ENCODE results near the gene AKIRIN2. TPM values are rescaled to one million over a fixed set of nuclear protein-coding genes. Genes with fewer than 3 reads are reported as not detected.

AKIRIN2 gene
- total and polyA plus RNA-seq, 9 of the 15 experiments (the other 6 are each of a cell fraction or from before 2014, with no cell fraction given) = 5.8 to 63.9 (median 28.1) TPM

GRCh38 chr6:87738000-87738399 is 36.0 kb upstream of the AKIRIN2 start:
- Histone ChIP-seq H3K4me3 (no peak overlapping the region), H4K20me1 (replicated peaks; ENCODE audit: control insufficient read depth, insufficient read depth, low read length) (no peaks in the 10 kb centered on the region), H3K9me3 (replicated peaks; ENCODE audit: control insufficient read depth, insufficient read depth, low read depth, low read length) (no peaks in the 10 kb centered on the region), H3K4me2 (ENCODE audit: insufficient read depth, low read length) (no peak overlapping the region), H2AFZ (ENCODE audit: low read depth, low read length) (peak overlapping the region; percentile 38; the same call in 1 of the 2 replicates), H3K79me2 (ENCODE audit: control insufficient read depth, insufficient read depth, low read length) (no peaks in the 10 kb centered on the region), H3K4me1 (replicated peaks in 1 of 2; ENCODE audit: control insufficient read depth in 2 of 2, insufficient read depth in 2 of 2, low read length in 2 of 2) (peaks cover 0 to 13% of the 10 kb centered on the region in 2 experiments; a peak in 2 of 5 replicates), H3K27ac (ENCODE audit: extremely low read depth, low read depth, low read length) (no peak overlapping the region), H3K36me3 (ENCODE audit: control insufficient read depth, insufficient read depth, low read length) (no peaks in the 10 kb centered on the region), H3K9me1 (ENCODE audit: control insufficient read depth, insufficient read depth, low read length) (no peaks in the 10 kb centered on the region), H3K27me3 (ENCODE audit: control insufficient read depth in 2 of 2, insufficient read depth in 2 of 2, low read length in 2 of 2) (no peaks in the 10 kb centered on the region), H3K9ac (ENCODE audit: insufficient read depth in 1 of 2, low read depth in 2 of 2, low read length in 2 of 2) (no peak overlapping the region)
- 24% methylated on average over 3 of the region's 3 CpGs for WGBS (ENCODE audit: insufficient coverage, low coverage, missing lambda C conversion rate)
- FAIRE-seq (peak; percentile 51), ATAC-seq (peak; percentile 32; the same call in 1 of the 3 replicates), DNase-seq (ENCODE audit: extremely low read depth in 1 of 4, low spot score in 3 of 4) (no peak)
- ChIA-PET CTCF (ENCODE audit: low intra/inter-chr PET ratio) (no interaction called here), POLR2A (interaction anchor here (1.3 kb wide), 1 partner anchor 15 kb away, joined by 5 read pairs; no protein-coding TSS in a partner anchor)
- in situ Hi-C loops (cut with MboI) = no loop called here
- TF ChIP-seq ZNF146 (CRISPR knock-in tag; IDR thresholded peaks at IDR 0.05; ENCODE audit: unreplicated experiment) (no peak), GABPA (tag; conservative IDR thresholded peaks at IDR 0.05; ENCODE audit: low read depth) (no peak), TCF3 (CRISPR knock-in tag; IDR thresholded peaks at IDR 0.05) (no peak), HDAC3 (IDR thresholded peaks at IDR 0.05; ENCODE audit: borderline replicate concordance, partially characterized antibody) (no peak), ZNF436 (CRISPR knock-in tag; IDR thresholded peaks at IDR 0.05) (no peak), ZNF76 (CRISPR knock-in tag; IDR thresholded peaks at IDR 0.05; ENCODE audit: borderline replicate concordance) (no peak), ZNF717 (CRISPR knock-in tag; IDR thresholded peaks at IDR 0.05) (no peak)
- intact Hi-C loops (cut with micrococcal nuclease) = no loop called here
- BruUV-seq (replicated peaks) = no TSS peak
